Caco-2 (cell line): ENCODE results near the gene GPR15. TPM values are rescaled to one million over a fixed set of nuclear protein-coding genes. Genes with fewer than 3 reads are reported as not detected.

Experiments
- BruUV-seq: library from RNA; stranded (reverse); fragments of 400-500 nt; replicated peaks from 2 replicates; lab custom pipeline; 2021; lab: Mats Ljungman, UMichigan
- CTCF ChIA-PET: fragments of 300-600 bp; sonication (Branson Sonifier 250); formaldehyde crosslinking; loops from one replicate; lab custom pipeline; 2022; ENCODE audit warnings: antibody characterized with exemption; lab: Charles Lee
- POLR2A ChIA-PET: fragments of 300-600 bp; sonication (Branson Sonifier 250); formaldehyde crosslinking; loops from one replicate; lab custom pipeline; 2022; ENCODE audit warnings: antibody characterized with exemption; lab: Charles Lee
- DNase-seq, 2 experiments: peaks; one replicate each; pipeline versions ENCODE4 v3.0.0 to v3.0.0-alpha.2; 2020 to 2022
- H3K27me3 ChIP-seq: replicated peaks from 2 replicates; pipeline ENCODE4 v1.6.0; 2011; ENCODE audit warnings: low read length; ENCODE audit not compliant: control insufficient read depth, insufficient read depth
- H3K36me3 ChIP-seq: 2 replicates; pipeline ENCODE4 v1.5.1; 2011; ENCODE audit warnings: low read length; ENCODE audit not compliant: control insufficient read depth, insufficient read depth
- H3K4me1 ChIP-seq: fragments of 250-450 bp; sonication (Bioruptor Pico); 2 replicates; pipeline ENCODE4 v1.5.1; 2020; ENCODE audit warnings: mild to moderate bottlenecking
- H3K4me3 ChIP-seq: 2 replicates; pipeline ENCODE4 v1.5.1; 2011; ENCODE audit warnings: low read depth, mild to moderate bottlenecking, control low read depth, low read length
- H3K9me3 ChIP-seq: fragments of 250-450 bp; sonication (Bioruptor Pico); 2 replicates; pipeline ENCODE4 v1.5.1; 2020; ENCODE audit warnings: mild to moderate bottlenecking, moderate library complexity
- H3K27ac Mint-ChIP-seq: one replicate; pipeline ENCODE4 v1.8.0; 2022; ENCODE audit warnings: mixed read lengths; ENCODE audit not compliant: unreplicated experiment
- H3K27me3 Mint-ChIP-seq: one replicate; pipeline ENCODE4 v1.8.0; 2022; ENCODE audit warnings: mixed read lengths; ENCODE audit not compliant: insufficient read depth, unreplicated experiment
- H3K36me3 Mint-ChIP-seq: one replicate; pipeline ENCODE4 v1.8.0; 2022; ENCODE audit warnings: mild to moderate bottlenecking, mixed read lengths; ENCODE audit not compliant: insufficient read depth, unreplicated experiment
- H3K4me1 Mint-ChIP-seq: one replicate; pipeline ENCODE4 v1.8.0; 2022; ENCODE audit warnings: low read depth, mixed read lengths; ENCODE audit not compliant: unreplicated experiment
- H3K4me3 Mint-ChIP-seq: one replicate; pipeline ENCODE4 v1.8.0; 2022; ENCODE audit warnings: mild to moderate bottlenecking, moderate library complexity, mixed read lengths; ENCODE audit not compliant: unreplicated experiment
- H3K9me3 Mint-ChIP-seq: one replicate; pipeline ENCODE4 v1.8.0; 2022; ENCODE audit warnings: mixed read lengths; ENCODE audit not compliant: unreplicated experiment
- intact Hi-C: fragments of 100-400 bp; cut with micrococcal nuclease; formaldehyde crosslinking; loops from one replicate; pipeline ENCODE4 v1.10.0; 2022; ENCODE audit not compliant: unreplicated experiment
- total RNA-seq: library from RNA; stranded (reverse); gene quantifications from 2 replicates; pipeline ENCODE4 v1.2.3, GENCODE V29; 2022
- TF ChIP-seq, protein P1 (sequence below), 2 experiments: fragments of 200-600 bp in 1 of 2; IDR thresholded peaks; 1 replicate in 1 of 2; 2 replicates in 1 of 2; pipeline versions ENCODE4 v1.5.1 to v1.8.0; 2011 to 2022; ENCODE audit warnings: antibody characterized with exemption in 1 of 2, control low read depth in 1 of 2, inconsistent platforms in 1 of 2, low read depth in 1 of 2, low read length in 1 of 2, mild to moderate bottlenecking in 1 of 2, moderate library complexity in 1 of 2; ENCODE audit not compliant: insufficient read depth in 1 of 2, severe bottlenecking in 1 of 2, unreplicated experiment in 1 of 2

GPR15 gene
- total RNA-seq, 1 experiment from 2014 or later, result not detected

GRCh38 chr3:98501863-98502576 lies 29.8 kb upstream of the GPR15 start:
- Mint-ChIP-seq H3K9me3 (no peaks in the 10 kb centered on the region), H3K27ac (no peak overlapping the region), H3K4me3 (no peak overlapping the region), H3K4me1 (peaks cover 7% of the 10 kb centered on the region), H3K27me3 (no peaks in the 10 kb centered on the region), H3K36me3 (no peaks in the 10 kb centered on the region)
- H3K27me3 ChIP-seq, result no peaks in the 10 kb centered on the region
- intact Hi-C loops, result no loop called here
- no peaks in the 10 kb centered on the region for H3K36me3 ChIP-seq
- DNase-seq, result no peak
- H3K9me3 ChIP-seq, result no peaks in the 10 kb centered on the region
- POLR2A ChIA-PET, result no interaction called here
- TF ChIP-seq, protein P1, sequence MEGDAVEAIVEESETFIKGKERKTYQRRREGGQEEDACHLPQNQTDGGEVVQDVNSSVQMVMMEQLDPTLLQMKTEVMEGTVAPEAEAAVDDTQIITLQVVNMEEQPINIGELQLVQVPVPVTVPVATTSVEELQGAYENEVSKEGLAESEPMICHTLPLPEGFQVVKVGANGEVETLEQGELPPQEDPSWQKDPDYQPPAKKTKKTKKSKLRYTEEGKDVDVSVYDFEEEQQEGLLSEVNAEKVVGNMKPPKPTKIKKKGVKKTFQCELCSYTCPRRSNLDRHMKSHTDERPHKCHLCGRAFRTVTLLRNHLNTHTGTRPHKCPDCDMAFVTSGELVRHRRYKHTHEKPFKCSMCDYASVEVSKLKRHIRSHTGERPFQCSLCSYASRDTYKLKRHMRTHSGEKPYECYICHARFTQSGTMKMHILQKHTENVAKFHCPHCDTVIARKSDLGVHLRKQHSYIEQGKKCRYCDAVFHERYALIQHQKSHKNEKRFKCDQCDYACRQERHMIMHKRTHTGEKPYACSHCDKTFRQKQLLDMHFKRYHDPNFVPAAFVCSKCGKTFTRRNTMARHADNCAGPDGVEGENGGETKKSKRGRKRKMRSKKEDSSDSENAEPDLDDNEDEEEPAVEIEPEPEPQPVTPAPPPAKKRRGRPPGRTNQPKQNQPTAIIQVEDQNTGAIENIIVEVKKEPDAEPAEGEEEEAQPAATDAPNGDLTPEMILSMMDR (IDR thresholded peaks at IDR 0.05; ENCODE audit: insufficient read depth in 1 of 2, low read depth in 1 of 2, low read length in 1 of 2, severe bottlenecking in 1 of 2, unreplicated experiment in 1 of 2), result no peak
- CTCF ChIA-PET, result no interaction called here
- no TSS peak for BruUV-seq
- H3K4me3 ChIP-seq, result no peak overlapping the region
- H3K4me1 ChIP-seq, result peaks cover 14% of the 10 kb centered on the region; the same call in 1 of the 2 replicates

GRCh38 chr3:98504539-98504938 lies 27.2 kb upstream of the GPR15 start:
- Mint-ChIP-seq H3K4me1 (peaks cover 10% of the 10 kb centered on the region), H3K4me3 (no peak overlapping the region), H3K27ac (no peak overlapping the region), H3K27me3 (no peaks in the 10 kb centered on the region), H3K9me3 (no peaks in the 10 kb centered on the region), H3K36me3 (no peaks in the 10 kb centered on the region)
- H3K4me1 ChIP-seq, result peaks cover 14% of the 10 kb centered on the region; the same call in 1 of the 2 replicates
- POLR2A ChIA-PET, result no interaction called here
- BruUV-seq, result no TSS peak
- TF ChIP-seq, protein P1 (IDR thresholded peaks at IDR 0.05; ENCODE audit: insufficient read depth in 1 of 2, low read depth in 1 of 2, low read length in 1 of 2, severe bottlenecking in 1 of 2, unreplicated experiment in 1 of 2), result no peak
- intact Hi-C loops, result loop anchor here (1.0 kb wide), 1 partner anchor 18 kb away; the partner anchor contains the start of gene CLDND1
- no peak overlapping the region for H3K4me3 ChIP-seq
- no peaks in the 10 kb centered on the region for H3K36me3 ChIP-seq
- DNase-seq, result peak in 1 of 2 experiments; percentile 17
- no peaks in the 10 kb centered on the region for H3K27me3 ChIP-seq
- CTCF ChIA-PET, result interaction anchor here (0.6 kb wide), 1 partner anchor 313 kb away, joined by 3 read pairs; no protein-coding TSS in a partner anchor
- no peaks in the 10 kb centered on the region for H3K9me3 ChIP-seq

- no peaks in the 10 kb centered on the region for H3K9me3 ChIP-seq
- no peak overlapping the region for H3K27ac Mint-ChIP-seq
- no TSS peak for BruUV-seq
- peaks cover 14% of the 10 kb centered on the region; the same call in 1 of the 2 replicates for H3K4me1 ChIP-seq
- TF ChIP-seq, protein P1 (IDR thresholded peaks at IDR 0.05; ENCODE audit: insufficient read depth in 1 of 2, low read depth in 1 of 2, low read length in 1 of 2, severe bottlenecking in 1 of 2, unreplicated experiment in 1 of 2), result no peak
- H3K4me3 ChIP-seq, result no peak overlapping the region
- POLR2A ChIA-PET, result no interaction called here
- H3K4me1 Mint-ChIP-seq, result peaks cover 9% of the 10 kb centered on the region
- no peaks in the 10 kb centered on the region for H3K27me3 Mint-ChIP-seq
- no peaks in the 10 kb centered on the region for H3K36me3 ChIP-seq
- intact Hi-C loops, result no loop called here
- H3K4me3 Mint-ChIP-seq, result no peak overlapping the region
- no peaks in the 10 kb centered on the region for H3K36me3 Mint-ChIP-seq
- CTCF ChIA-PET, result no interaction called here
- H3K9me3 Mint-ChIP-seq, result no peaks in the 10 kb centered on the region
- no peak for DNase-seq
- no peaks in the 10 kb centered on the region for H3K27me3 ChIP-seq
These were observed 23.2 kb upstream of the GPR15 start for GRCh38 chr3:98508582-98508981.
